Epithelial cell of proximal tubule (primary cell): ENCODE results near the gene NFATC3. TPM values are rescaled to one million over a fixed set of nuclear protein-coding genes. Genes with fewer than 3 reads are reported as not detected.

ENCODE experiments used
- DNase-seq: peaks from one replicate; pipeline ENCODE4 v3.0.0-alpha.2; 2011; ENCODE audit warnings: low read depth
- H3K4me3 ChIP-seq: 2 replicates; pipeline ENCODE4 v1.5.1; 2011; ENCODE audit warnings: low read depth, mild to moderate bottlenecking, low read length
- CTCF ChIP-seq: conservative IDR thresholded peaks from 2 replicates; pipeline ENCODE4 v1.5.1; 2012; ENCODE audit warnings: low read depth, mild to moderate bottlenecking, low read length
- total RNA-seq: library from RNA; depleted of rRNA; stranded (reverse); fragments of >200 nt; gene quantifications from 2 replicates; pipeline ENCODE4 v1.2.3, GENCODE V29; 2015

Gene NFATC3
- total RNA-seq, 1 donor from 2014 or later = 24.7 TPM

GRCh38 chr16:68235887-68236136 is 150.6 kb downstream of the NFATC3 start, which contains the start of gene ESRP2:
Gene ESRP2, minus strand, starts transcription at chr16:68236127. Its CDS starts 82 bp downstream, at chr16:68236045.
- H3K4me3 ChIP-seq = peak within 1 kb of the TSS; percentile 71
- TF ChIP-seq CTCF = no peak
- DNase-seq = no peak

- DNase-seq = no peak
- no peak for TF ChIP-seq CTCF
- peak overlapping the region; percentile 71 for H3K4me3 ChIP-seq
These were observed 151.1 kb downstream of the NFATC3 start for GRCh38 chr16:68236137-68236825.

GRCh38 chr16:68236826-68237242 is 151.7 kb downstream of the NFATC3 start:
- no peak for TF ChIP-seq CTCF
- H3K4me3 ChIP-seq = peak overlapping the region; percentile 71
- no peak for DNase-seq

- peak; percentile 75 for DNase-seq
- H3K4me3 ChIP-seq = peak overlapping the region; percentile 71
- no peak for TF ChIP-seq CTCF
These were observed 152.3 kb downstream of the NFATC3 start for GRCh38 chr16:68237243-68238028.

- DNase-seq = no peak
- peak overlapping the region; percentile 71 for H3K4me3 ChIP-seq
- no peak for TF ChIP-seq CTCF
These were observed 152.8 kb downstream of the NFATC3 start for GRCh38 chr16:68238029-68238345.

GRCh38 chr16:68242085-68242484 is 156.9 kb downstream of the NFATC3 start:
- DNase-seq = no peak
- no peak overlapping the region for H3K4me3 ChIP-seq
- TF ChIP-seq CTCF = no peak
